ENCODE data around the gene POLE2. TPM values are rescaled to one million over a fixed set of nuclear protein-coding genes. Genes with fewer than 3 reads are reported as not detected.
A peak's percentile ranks its signal among the peaks of the same experiment; 100 is the strongest.

POLE2 gene
- total and polyA plus RNA-seq, 2 of the 13 experiments (the other 11 are each of a cell fraction or from before 2014, with no cell fraction given), result 16.6 to 37.0 TPM

GRCh38 chr14:49598485-49599300, 89.3 kb downstream of the POLE2 start, which contains the start of gene LRR1 (continued):
- TF ChIP-seq, protein P1, sequence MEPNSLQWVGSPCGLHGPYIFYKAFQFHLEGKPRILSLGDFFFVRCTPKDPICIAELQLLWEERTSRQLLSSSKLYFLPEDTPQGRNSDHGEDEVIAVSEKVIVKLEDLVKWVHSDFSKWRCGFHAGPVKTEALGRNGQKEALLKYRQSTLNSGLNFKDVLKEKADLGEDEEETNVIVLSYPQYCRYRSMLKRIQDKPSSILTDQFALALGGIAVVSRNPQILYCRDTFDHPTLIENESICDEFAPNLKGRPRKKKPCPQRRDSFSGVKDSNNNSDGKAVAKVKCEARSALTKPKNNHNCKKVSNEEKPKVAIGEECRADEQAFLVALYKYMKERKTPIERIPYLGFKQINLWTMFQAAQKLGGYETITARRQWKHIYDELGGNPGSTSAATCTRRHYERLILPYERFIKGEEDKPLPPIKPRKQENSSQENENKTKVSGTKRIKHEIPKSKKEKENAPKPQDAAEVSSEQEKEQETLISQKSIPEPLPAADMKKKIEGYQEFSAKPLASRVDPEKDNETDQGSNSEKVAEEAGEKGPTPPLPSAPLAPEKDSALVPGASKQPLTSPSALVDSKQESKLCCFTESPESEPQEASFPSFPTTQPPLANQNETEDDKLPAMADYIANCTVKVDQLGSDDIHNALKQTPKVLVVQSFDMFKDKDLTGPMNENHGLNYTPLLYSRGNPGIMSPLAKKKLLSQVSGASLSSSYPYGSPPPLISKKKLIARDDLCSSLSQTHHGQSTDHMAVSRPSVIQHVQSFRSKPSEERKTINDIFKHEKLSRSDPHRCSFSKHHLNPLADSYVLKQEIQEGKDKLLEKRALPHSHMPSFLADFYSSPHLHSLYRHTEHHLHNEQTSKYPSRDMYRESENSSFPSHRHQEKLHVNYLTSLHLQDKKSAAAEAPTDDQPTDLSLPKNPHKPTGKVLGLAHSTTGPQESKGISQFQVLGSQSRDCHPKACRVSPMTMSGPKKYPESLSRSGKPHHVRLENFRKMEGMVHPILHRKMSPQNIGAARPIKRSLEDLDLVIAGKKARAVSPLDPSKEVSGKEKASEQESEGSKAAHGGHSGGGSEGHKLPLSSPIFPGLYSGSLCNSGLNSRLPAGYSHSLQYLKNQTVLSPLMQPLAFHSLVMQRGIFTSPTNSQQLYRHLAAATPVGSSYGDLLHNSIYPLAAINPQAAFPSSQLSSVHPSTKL (CRISPR knock-in tag; IDR thresholded peaks at IDR 0.05), result peak; percentile 58
- TF ChIP-seq KLF11 (CRISPR knock-in tag; IDR thresholded peaks at IDR 0.05) (peak; percentile 85), RBAK (CRISPR knock-in tag; IDR thresholded peaks at IDR 0.05) (0 out of 2 replicates have a peak, but pooled peaks have one; percentile 54), ZNF878 (CRISPR knock-in tag; IDR thresholded peaks at IDR 0.05) (peak; percentile 69; the same call in 1 of the 2 replicates), ETV6 (CRISPR knock-in tag; conservative IDR thresholded peaks at IDR 0.05) (no peak; the same call in 1 of the 2 replicates), KDM6A (CRISPR knock-in tag; IDR thresholded peaks at IDR 0.05; ENCODE audit: low read depth) (no peak), RNF2 (conservative IDR thresholded peaks at IDR 0.05; ENCODE audit: low read depth) (peak; percentile 79; the same call in 1 of the 2 replicates), ZNF335 (CRISPR knock-in tag; IDR thresholded peaks at IDR 0.05) (peak; percentile 100), ZNF543 (CRISPR knock-in tag; IDR thresholded peaks at IDR 0.05) (no peak; the same call in 1 of the 2 replicates), SMAD9 (CRISPR knock-in tag; IDR thresholded peaks at IDR 0.05) (no peak; the same call in 1 of the 2 replicates), HOXA5 (CRISPR knock-in tag; IDR thresholded peaks at IDR 0.05) (peak; percentile 86), ZNF253 (CRISPR knock-in tag; IDR thresholded peaks at IDR 0.05; ENCODE audit: borderline replicate concordance) (peak; percentile 48; the same call in 1 of the 2 replicates), ZNF503 (CRISPR knock-in tag; IDR thresholded peaks at IDR 0.05) (0 out of 2 replicates have a peak, but pooled peaks have one; percentile 29), ZNF468 (CRISPR knock-in tag; IDR thresholded peaks at IDR 0.05) (no peak), HMGXB3 (CRISPR knock-in tag; IDR thresholded peaks at IDR 0.05; ENCODE audit: borderline replicate concordance) (no peak; the same call in 1 of the 2 replicates), ELF1 (CRISPR knock-in tag; IDR thresholded peaks at IDR 0.05) (peak; percentile 72), ZNF839 (CRISPR knock-in tag; IDR thresholded peaks at IDR 0.05; ENCODE audit: borderline replicate concordance) (no peak)
- TF ChIP-seq, protein P2, sequence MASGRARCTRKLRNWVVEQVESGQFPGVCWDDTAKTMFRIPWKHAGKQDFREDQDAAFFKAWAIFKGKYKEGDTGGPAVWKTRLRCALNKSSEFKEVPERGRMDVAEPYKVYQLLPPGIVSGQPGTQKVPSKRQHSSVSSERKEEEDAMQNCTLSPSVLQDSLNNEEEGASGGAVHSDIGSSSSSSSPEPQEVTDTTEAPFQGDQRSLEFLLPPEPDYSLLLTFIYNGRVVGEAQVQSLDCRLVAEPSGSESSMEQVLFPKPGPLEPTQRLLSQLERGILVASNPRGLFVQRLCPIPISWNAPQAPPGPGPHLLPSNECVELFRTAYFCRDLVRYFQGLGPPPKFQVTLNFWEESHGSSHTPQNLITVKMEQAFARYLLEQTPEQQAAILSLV (CRISPR knock-in tag; IDR thresholded peaks at IDR 0.05; ENCODE audit: borderline replicate concordance), result no peak; the same call in 1 of the 2 replicates
